GM12892 (cell line): ENCODE results near the gene GRAMD1B.

Source experiments
- POLR2A ChIP-seq: IDR thresholded peaks from 2 replicates; pipeline ENCODE4 v1.6.1; 2011; ENCODE audit warnings: low read depth, low read length, control low read depth
- POLR2AphosphoS5 ChIP-seq: IDR thresholded peaks from 2 replicates; pipeline ENCODE4 v1.6.1; 2011; ENCODE audit warnings: low read depth, low read length, control low read depth
- TAF1 ChIP-seq: IDR thresholded peaks from 2 replicates; pipeline ENCODE4 v1.6.1; 2011; ENCODE audit warnings: low read depth, mild to moderate bottlenecking, control low read depth, low read length, borderline replicate concordance

GRCh38 chr11:123594921-123595320 lies 164.9 kb downstream of the GRAMD1B start:
- TF ChIP-seq POLR2A (no peak), TAF1 (no peak), POLR2AphosphoS5 (no peak)
